HG03354 (cell line): ENCODE results near the gene RIOX2.
"Not testable (repeated sequence)": the region's sequence is repeated elsewhere in the genome, so short reads cannot be mapped to it uniquely, and the experiment has no call there.

Experiments used
- ATAC-seq: cut with Tn5 transposase; IDR thresholded peaks from one replicate; pipeline ENCODE4 v1.9.1; 2021; ENCODE audit warnings: mild to moderate bottlenecking; ENCODE audit not compliant: unreplicated experiment, poor library complexity, severe bottlenecking

The RIOX2 gene

DNA sequence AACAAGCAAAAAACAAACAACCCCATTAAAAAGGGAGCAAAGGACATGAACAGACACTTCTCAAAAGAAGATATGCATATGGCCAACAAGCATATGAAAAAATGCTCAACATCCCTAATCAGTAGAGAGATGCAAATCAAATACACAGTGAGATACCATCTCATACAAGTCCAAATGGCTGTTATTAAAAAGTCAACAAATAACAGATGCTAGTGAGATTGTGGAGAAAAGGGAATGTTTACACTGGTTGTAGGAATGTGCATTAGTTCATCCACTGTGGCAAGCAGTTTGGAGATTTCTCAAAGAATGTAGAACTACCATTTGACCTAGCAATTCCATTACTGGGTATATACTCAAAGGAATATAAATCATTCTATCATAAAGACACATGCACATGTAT is 44.5 kb downstream of the RIOX2 start:
- no peak for ATAC-seq

DNA sequence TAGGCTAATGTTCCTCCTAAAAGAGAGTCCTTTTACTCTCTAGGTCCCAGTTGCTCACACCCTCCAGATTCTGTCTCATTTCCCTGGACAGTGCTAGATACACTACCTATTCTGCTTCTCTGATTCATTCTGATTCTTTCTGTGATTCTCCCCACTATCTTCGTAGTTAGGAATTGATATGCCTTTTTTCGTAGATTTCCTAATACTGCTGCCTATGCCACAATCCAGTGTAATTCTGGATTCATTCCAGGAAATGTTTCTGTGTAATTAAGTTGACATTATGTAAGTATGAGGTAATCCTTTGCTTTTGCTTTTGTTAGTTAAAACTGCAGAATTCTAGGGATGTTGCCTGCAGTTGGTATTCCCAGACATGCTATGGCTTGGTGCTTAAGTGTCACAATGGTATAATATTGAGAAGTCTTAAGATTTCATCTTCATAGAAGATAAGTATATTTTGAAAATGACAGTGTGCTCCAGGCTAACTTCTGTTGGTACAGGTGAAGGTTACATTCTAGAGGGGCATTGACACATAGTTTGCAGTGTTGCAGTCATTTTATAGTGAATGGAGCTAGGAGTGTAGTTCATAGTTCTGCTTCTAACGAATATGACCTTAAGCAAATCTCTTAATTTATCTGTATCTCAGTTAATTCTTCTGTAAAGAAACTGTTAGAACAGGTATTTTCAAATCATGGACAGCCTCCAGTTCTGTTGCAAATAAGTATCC is 54.3 kb downstream of the RIOX2 start:
- no peak for ATAC-seq

DNA sequence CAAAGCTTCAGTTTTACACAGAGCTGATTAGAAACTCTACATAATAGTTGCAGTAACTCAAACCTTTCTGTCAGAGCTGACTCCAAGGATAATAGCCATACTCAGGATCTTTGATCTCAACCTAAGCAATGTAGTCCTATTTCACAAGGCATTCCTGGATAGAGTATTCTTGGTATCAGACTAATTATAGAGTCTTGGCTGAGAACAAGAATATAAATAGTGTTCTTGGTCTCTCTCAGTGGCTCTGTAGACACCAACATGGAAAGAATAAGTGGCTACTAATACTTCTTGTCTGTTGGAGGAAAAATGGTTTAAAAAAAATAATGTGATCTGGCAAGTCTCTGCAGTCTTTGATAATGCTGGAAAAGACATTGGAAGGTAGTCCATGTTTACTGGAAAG is 55.7 kb downstream of the RIOX2 start:
- no peak for ATAC-seq

DNA sequence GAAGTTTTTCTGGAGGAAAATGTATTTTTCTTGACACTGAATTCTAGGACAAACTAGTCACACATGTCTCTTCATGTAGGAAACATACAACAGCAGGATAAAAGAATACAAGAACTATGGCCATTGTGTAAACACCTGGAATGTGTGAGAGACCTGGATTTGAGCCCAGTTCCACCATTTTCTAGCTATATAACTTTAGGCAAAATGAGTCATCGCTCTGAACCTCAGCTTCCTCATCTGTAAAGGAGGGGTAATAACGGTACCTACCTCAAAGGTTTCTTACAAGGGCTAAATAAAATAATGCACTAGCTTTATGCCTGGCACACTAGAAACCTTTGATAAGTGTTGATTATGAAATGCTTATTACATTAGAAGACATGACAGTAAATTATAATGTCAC is 57.8 kb downstream of the RIOX2 start:
- ATAC-seq = no peak

DNA sequence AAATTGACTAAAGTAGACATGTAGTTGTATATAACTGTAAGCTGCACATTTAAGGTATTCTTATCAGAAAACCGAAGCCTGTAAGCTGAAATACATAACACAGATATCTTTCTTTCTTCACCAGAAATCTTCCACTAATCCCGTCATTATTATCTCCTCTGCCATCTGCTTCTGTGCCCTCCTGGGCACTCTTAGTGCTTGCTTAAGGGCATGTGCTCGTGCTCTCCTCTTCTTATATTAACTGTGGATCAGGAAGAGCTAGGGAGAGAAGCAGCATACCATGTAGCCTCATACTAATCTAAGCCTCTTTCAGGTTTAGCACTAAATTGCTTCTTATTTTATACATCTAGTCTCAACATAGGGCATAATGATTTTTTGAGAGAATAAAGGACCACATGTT is 60.8 kb downstream of the RIOX2 start:
- ATAC-seq = no peak

DNA sequence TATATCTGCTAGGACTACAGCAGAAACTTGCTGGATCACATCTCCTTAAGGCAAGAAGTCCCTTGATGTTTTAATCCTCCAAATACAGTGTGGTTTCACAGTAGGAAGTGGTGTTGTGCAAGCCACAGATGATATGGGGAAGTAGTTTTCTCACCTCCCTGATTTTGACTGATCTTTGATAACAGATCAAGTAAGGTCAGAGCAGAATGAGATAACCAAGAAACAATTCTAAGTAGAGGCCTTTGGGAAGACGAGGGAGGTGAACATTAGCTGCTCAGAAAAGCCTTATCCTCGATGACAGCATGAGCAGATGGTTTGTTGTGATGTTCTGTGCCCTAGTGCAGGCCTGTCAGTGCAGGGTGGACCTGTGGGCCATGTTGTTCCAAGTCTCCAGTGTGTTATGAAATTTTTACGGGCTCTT is 61.3 kb downstream of the RIOX2 start:
- no peak for ATAC-seq

DNA sequence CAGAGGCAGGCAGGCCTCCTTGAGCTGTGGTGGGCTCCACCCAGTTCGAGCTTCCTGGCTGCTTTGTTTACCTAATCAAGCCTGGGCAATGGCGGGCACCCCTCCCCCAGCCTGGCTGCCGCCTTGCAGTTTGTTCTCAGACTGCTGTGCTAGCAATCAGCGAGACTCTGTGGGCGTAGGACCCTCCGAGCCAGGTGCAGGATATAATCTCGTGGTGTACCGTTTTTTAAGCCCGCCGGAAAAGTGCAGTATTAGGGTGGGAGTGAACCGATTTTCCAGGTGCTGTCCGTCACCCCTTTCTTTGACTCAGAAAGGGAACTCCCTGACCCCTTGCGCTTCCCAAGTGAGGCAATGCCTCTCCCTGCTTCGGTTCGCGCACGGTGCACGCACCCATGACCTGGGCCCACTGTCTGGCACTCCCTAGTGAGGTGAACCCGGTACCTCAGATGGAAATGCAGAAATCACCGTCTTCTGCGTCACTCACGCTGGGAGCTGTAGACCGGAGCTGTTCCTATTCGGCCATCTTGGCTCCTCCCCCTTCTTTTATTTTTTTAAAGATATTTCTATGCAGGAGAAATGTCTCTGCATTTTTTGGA is 61.9 kb downstream of the RIOX2 start:
- ATAC-seq = not testable (repeated sequence)

DNA sequence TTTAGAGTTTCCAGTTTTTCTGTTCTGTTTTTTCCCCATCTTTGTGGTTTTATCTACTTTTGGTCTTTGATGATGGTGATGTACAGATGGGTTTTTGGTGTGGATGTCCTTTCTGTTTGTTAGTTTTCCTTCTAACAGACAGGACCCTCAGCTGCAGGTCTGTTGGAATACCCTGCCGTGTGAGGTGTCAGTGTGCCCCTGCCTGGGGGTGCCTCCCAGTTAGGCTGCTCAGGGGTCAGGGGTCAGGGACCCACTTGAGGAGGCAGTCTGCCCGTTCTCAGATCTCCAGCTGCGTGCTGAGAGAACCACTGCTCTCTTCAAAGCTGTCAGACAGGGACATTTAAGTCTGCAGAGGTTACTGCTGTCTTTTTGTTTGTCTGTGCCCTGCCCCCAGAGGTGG is 62.4 kb downstream of the RIOX2 start:
- ATAC-seq = not testable (repeated sequence)

DNA sequence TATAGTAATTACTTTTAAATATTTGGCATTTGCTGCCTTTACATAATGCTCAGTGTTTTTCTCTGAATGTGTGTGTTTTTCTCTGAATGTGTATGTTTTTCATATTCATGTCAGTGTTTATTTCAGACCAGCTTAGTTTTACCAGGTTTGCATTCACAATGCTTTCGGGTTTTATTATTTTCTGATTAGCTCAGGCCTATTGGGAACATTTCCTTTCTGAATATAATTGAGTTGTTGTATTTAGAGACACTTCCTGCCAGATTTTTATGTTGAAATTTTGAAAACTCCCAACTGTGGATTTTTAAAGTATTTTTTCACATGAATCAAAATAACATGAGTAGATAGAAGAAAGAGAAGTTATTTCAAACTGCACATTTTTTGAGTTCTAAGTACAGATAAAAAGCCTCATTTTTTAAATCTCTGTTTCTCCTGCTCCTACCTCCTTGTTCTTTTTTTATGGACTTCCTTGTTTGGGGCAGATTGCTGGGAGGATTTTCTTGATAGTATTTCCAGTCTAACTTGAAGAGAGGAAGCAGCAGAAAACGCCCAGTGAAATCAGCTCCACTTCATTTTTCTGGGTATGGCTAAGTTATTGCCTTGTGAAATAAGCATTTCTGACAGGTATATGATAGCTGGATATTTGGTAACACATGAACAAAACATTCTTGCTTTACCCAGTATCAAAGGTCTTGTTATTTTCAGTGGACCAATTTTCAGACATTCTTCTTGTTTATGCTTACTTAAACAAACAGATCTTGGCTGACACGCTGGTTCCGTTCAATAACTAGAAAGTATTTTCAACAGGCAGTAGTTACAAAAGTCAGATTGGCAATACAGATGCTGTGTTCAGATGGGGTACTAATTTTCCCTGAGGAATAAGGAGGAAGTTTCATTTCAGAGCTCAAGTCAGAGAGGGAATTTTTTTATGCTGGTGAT is 70.7 kb downstream of the RIOX2 start:
- no peak for ATAC-seq

DNA sequence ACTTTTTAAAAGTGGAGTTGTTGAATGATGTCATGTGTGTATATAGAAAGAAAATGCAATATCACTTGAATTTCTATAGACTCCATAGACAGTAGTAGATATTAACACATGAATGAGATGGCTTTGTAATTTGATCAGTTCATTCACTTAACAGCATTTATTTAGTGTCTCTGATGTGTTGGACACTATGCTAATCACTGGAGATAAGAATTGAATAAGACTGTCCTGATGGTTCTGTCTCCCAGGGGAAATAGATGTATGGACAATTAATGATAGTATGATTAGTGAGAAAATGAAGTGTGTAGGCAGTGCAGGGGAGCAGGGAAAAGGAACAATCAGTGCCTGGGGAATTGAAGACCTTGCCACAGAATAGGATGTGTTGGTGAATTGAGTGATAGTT is 72.9 kb downstream of the RIOX2 start:
- ATAC-seq = no peak

DNA sequence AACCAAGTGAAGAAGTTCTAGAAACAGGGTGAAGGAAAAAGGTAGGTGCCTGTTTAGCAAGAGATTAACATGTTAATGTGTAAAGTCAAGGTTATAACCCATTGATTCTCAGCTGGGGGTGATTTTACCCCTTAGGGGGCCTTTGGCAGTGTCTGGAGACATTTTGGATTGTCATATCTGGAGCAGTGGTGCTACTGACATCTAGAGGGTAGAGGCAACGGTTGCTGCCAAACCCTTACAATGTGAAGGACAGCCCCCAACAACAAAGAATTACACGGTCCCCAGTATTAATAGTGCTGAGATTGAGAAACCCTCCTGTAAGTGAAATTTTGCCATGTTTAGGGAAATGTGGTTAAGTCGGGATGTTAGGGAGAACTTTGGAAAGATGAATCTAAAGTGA is 75.7 kb downstream of the RIOX2 start:
- no peak for ATAC-seq

DNA sequence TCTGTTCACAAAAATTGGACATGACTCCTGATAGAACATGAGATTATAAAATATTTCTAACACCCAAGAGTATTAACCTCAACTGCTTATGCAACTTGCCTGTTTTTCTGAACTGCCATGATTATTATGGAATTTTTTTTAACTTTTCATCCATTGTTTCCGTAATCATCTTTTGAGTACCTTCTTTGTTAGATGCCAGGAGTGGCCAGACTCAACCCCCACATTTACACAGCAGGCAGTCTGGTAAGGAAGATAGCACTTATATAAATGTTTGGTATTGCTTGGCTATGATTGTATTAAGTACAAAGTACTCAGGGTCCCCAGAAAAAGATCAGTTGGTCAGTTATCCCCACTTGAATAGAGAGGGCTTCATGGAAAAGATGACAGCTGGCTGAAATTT is 76.1 kb downstream of the RIOX2 start:
- no peak for ATAC-seq

DNA sequence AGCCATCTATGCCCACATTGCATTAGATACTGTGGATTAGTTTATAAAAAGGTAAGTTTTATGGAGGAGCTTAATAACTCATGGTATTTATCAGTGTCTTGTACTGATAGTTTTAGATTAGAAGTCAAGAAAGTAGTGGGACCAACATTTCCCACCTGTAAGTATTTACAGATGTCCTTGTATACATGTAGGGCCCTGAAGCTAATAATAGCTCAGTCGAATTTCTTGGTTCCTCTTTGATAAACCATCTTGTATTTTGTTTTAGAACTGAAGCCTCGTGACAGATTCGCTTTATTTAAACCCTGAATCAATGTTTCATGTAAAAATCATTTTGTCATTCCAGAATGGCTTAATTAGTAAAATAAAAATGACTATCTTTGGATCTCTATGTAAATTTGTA is 77.0 kb downstream of the RIOX2 start:
- ATAC-seq = peak; percentile 78

DNA sequence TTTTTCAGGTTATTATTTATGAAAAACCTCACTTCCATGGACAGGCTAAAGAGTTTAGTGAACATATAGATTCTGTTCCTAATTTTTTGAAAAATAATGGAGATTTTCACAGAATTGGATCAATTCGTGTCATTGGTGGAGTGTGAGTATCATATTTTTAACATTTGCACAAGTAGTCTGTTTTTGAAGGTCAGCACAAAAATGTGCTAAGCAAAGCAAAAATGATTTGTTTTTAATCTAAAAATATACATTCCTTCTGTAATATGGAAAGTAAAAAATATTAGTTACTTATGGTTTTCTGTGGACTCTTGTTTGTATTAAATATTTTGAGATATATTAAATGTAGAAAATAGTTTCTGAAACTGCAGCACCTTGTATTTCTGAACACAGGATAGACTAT is 79.4 kb downstream of the RIOX2 start:
- no peak for ATAC-seq
